Upper lobe of right lung (tissue), 1 donor: Measurements from ENCODE around the gene FHIT. TPM values are rescaled to one million over a fixed set of nuclear protein-coding genes. Genes with fewer than 3 reads are reported as not detected.

Experiments used
- ATAC-seq: fragments of 200-7000 bp; cut with Tn5 transposase; one replicate; pipeline ENCODE4 v1.9.1; 2020; ENCODE audit warnings: mild to moderate bottlenecking, moderate library complexity
- DNase-seq: peaks from one replicate; pipeline ENCODE4 v3.0.0-alpha.2; 2020
- H3K27ac ChIP-seq: fragments of 200-600 bp; one replicate; pipeline ENCODE4 v1.8.0; 2022
- H3K27me3 ChIP-seq: fragments of 200-600 bp; one replicate; pipeline ENCODE4 v1.8.0; 2022; ENCODE audit warnings: mild to moderate bottlenecking
- H3K36me3 ChIP-seq: fragments of 200-600 bp; one replicate; pipeline ENCODE4 v1.8.0; 2022
- H3K4me1 ChIP-seq: fragments of 200-600 bp; one replicate; pipeline ENCODE4 v1.8.0; 2022
- H3K4me3 ChIP-seq: fragments of 200-600 bp; one replicate; pipeline ENCODE4 v1.8.0; 2022; ENCODE audit warnings: mild to moderate bottlenecking
- H3K9me3 ChIP-seq: fragments of 200-600 bp; one replicate; pipeline ENCODE4 v1.8.0; 2022
- intact Hi-C: fragments of 100-400 bp; cut with DNase I; formaldehyde crosslinking; loops from one replicate; pipeline ENCODE4 v1.11.0; 2022
- total RNA-seq: library from RNA; stranded (reverse); fragmentation: NEBNext Ultra II Directional; extraction: Animal tissue kit (Norgen Biotek cat#: 25700); gene quantifications from one replicate; pipeline ENCODE4 v1.2.1, GENCODE V29; 2021
- TF ChIP-seq, protein P1 (sequence below): fragments of 200-600 bp; IDR thresholded peaks from one replicate; pipeline ENCODE4 v1.8.0; 2022; ENCODE audit warnings: antibody characterized with exemption
- donor health status: DM: no; HTN: yes; CAD: no; lungs with severe emphysema.

Gene FHIT
- total RNA-seq, 1 donor from 2014 or later: 9.6 TPM

DNA sequence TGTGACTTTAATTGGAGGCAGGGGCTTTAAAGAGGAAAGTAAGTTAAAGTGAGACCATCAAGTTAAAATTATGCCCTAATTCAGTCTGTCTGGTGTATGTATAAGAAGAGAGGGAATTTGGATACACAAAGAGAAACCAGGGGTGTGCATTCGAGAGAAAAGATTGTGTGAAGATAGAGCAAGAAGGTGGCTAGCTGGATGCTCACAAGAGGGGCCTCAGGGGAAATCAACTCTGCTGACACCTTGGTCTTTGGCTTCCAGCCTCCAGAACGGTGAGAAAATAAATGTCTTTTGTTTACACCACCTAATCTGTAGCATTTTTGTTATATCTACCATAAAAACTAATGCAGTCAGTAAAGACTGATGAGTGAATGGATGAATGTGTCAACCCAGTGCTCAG lies 1294.1 kb downstream of the FHIT start:
- no peaks in the 10 kb centered on the region for H3K9me3 ChIP-seq
- TF ChIP-seq, protein P1, sequence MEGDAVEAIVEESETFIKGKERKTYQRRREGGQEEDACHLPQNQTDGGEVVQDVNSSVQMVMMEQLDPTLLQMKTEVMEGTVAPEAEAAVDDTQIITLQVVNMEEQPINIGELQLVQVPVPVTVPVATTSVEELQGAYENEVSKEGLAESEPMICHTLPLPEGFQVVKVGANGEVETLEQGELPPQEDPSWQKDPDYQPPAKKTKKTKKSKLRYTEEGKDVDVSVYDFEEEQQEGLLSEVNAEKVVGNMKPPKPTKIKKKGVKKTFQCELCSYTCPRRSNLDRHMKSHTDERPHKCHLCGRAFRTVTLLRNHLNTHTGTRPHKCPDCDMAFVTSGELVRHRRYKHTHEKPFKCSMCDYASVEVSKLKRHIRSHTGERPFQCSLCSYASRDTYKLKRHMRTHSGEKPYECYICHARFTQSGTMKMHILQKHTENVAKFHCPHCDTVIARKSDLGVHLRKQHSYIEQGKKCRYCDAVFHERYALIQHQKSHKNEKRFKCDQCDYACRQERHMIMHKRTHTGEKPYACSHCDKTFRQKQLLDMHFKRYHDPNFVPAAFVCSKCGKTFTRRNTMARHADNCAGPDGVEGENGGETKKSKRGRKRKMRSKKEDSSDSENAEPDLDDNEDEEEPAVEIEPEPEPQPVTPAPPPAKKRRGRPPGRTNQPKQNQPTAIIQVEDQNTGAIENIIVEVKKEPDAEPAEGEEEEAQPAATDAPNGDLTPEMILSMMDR: no peak
- no peaks in the 10 kb centered on the region for H3K36me3 ChIP-seq
- no peaks in the 10 kb centered on the region for H3K4me1 ChIP-seq
- H3K4me3 ChIP-seq: no peak overlapping the region
- intact Hi-C loops: no loop called here
- ATAC-seq (no peak), DNase-seq (no peak)
- no peak overlapping the region for H3K27ac ChIP-seq
- H3K27me3 ChIP-seq: no peaks in the 10 kb centered on the region

- no peaks in the 10 kb centered on the region for H3K36me3 ChIP-seq
- no peak for DNase-seq
- H3K4me1 ChIP-seq: no peaks in the 10 kb centered on the region
- H3K27ac ChIP-seq: no peak overlapping the region
- no peak overlapping the region for H3K4me3 ChIP-seq
- H3K9me3 ChIP-seq: no peaks in the 10 kb centered on the region
- no peaks in the 10 kb centered on the region for H3K27me3 ChIP-seq
- ATAC-seq: no peak
- intact Hi-C loops: no loop called here
- TF ChIP-seq, protein P1: no peak
Measured at GRCh38 chr3:59953104-59953503, 1298.1 kb downstream of the FHIT start.

GRCh38 chr3:59949311-59949710 lies 1301.9 kb downstream of the FHIT start:
- intact Hi-C loops: no loop called here
- ATAC-seq: no peak

DNA sequence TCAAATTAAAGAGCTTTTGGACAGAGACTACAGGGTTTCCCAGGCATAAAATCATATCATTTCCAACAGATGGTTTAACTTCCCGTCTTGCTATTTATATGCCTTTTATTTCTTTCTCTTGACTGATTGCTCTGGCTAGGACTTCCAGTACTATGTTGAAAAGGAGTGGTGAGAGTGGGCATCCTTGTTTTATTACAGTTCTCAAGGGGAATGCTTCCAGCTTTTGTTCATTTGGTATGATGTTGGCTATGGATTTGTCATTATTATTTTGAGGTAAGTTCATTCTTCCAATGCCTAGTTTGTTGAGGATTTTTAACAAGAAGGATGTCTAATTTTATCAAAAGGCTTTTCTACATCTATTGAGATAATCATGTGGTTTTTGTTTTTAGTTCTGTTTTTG lies 1304.9 kb downstream of the FHIT start:
- Histone ChIP-seq H3K27ac (no peak overlapping the region), H3K4me3 (no peak overlapping the region), H3K9me3 (no peaks in the 10 kb centered on the region), H3K4me1 (no peaks in the 10 kb centered on the region), H3K27me3 (no peaks in the 10 kb centered on the region), H3K36me3 (no peaks in the 10 kb centered on the region)
- intact Hi-C loops: no loop called here
- no peak for DNase-seq
- TF ChIP-seq, protein P1: no peak
- ATAC-seq: no peak

More at GRCh38 chr3:59949311-59949710, 1301.9 kb downstream of the FHIT start:
- no peak overlapping the region for H3K4me3 ChIP-seq
- no peaks in the 10 kb centered on the region for H3K9me3 ChIP-seq
- no peaks in the 10 kb centered on the region for H3K36me3 ChIP-seq
- TF ChIP-seq, protein P1: no peak
- H3K4me1 ChIP-seq: no peaks in the 10 kb centered on the region
- H3K27ac ChIP-seq: no peak overlapping the region
- no peaks in the 10 kb centered on the region for H3K27me3 ChIP-seq
- DNase-seq: no peak

DNA sequence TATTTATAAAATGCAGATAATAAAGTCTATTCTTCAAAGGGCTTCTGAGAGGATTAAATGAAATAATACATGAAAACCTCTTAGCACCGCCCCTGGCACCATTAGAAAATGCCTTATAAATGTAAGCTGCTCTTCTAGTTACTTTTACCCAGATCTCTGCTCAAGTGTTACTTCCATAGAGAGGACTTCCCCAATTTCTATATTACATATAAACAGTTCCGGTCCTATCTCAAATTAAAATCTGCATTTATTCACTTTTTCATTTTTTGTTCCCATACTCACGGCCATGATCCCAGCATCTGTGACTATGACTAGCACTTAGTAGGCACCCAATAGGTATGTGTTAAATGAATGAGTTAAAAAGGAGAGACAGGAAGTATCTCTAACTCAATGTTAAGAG lies 1310.5 kb downstream of the FHIT start:
- H3K27ac ChIP-seq: no peak overlapping the region
- no peaks in the 10 kb centered on the region for H3K27me3 ChIP-seq
- DNase-seq (no peak), ATAC-seq (no peak)
- TF ChIP-seq, protein P1: no peak
- intact Hi-C loops: no loop called here
- no peaks in the 10 kb centered on the region for H3K36me3 ChIP-seq
- H3K4me3 ChIP-seq: no peak overlapping the region
- H3K9me3 ChIP-seq: no peaks in the 10 kb centered on the region
- no peaks in the 10 kb centered on the region for H3K4me1 ChIP-seq

GRCh38 chr3:59939826-59940426 lies 1311.3 kb downstream of the FHIT start:
- Histone ChIP-seq H3K9me3 (no peaks in the 10 kb centered on the region), H3K27me3 (no peaks in the 10 kb centered on the region), H3K36me3 (no peaks in the 10 kb centered on the region), H3K27ac (no peak overlapping the region), H3K4me1 (no peaks in the 10 kb centered on the region), H3K4me3 (no peak overlapping the region)
- DNase-seq (no peak), ATAC-seq (no peak)
- TF ChIP-seq, protein P1: no peak
- intact Hi-C loops: no loop called here
